ENCODE results near the gene NCOA7.
"Not testable (repeated sequence)": the region's sequence is repeated elsewhere in the genome, so short reads cannot be mapped to it uniquely, and the experiment has no call there.

DNA sequence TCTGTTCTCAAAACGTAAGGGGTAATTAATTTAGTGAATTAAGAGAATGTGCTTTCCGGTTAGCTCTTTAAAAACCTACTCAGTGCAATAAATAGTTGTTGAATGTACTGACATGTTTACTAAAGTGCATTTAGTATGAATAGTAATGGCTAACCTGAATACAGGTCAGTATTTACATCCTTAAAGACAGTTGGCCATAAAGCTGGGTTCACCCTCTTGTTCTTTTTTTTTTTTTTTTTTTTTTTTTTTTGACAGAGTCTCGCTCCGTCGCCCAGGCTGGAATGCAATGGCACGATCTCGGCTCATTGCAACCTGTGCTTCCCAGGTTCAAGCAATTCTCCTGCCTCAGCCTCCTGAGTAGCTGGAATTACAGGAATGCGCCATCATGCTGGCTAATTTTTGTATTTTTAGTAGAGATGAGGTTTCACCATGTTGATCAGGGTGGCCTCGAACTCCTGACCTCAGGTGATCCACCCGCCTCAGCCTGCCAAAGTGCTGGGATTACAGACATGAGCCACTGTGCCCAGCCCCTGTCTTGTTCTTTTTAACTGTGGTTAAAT is 14.2 kb downstream of the NCOA7 start:
- TF ChIP-seq, protein P1, sequence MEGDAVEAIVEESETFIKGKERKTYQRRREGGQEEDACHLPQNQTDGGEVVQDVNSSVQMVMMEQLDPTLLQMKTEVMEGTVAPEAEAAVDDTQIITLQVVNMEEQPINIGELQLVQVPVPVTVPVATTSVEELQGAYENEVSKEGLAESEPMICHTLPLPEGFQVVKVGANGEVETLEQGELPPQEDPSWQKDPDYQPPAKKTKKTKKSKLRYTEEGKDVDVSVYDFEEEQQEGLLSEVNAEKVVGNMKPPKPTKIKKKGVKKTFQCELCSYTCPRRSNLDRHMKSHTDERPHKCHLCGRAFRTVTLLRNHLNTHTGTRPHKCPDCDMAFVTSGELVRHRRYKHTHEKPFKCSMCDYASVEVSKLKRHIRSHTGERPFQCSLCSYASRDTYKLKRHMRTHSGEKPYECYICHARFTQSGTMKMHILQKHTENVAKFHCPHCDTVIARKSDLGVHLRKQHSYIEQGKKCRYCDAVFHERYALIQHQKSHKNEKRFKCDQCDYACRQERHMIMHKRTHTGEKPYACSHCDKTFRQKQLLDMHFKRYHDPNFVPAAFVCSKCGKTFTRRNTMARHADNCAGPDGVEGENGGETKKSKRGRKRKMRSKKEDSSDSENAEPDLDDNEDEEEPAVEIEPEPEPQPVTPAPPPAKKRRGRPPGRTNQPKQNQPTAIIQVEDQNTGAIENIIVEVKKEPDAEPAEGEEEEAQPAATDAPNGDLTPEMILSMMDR (IDR thresholded peaks at IDR 0.05; ENCODE audit: low read depth, low read length): not testable (repeated sequence)
- not testable (repeated sequence) for TF ChIP-seq EZH2phosphoT487 (IDR thresholded peaks at IDR 0.05; ENCODE audit: low read depth)

Data from OCI-LY3 (cell line).